ENCODE measurements around the gene CSAD.

- TF ChIP-seq, protein P1, sequence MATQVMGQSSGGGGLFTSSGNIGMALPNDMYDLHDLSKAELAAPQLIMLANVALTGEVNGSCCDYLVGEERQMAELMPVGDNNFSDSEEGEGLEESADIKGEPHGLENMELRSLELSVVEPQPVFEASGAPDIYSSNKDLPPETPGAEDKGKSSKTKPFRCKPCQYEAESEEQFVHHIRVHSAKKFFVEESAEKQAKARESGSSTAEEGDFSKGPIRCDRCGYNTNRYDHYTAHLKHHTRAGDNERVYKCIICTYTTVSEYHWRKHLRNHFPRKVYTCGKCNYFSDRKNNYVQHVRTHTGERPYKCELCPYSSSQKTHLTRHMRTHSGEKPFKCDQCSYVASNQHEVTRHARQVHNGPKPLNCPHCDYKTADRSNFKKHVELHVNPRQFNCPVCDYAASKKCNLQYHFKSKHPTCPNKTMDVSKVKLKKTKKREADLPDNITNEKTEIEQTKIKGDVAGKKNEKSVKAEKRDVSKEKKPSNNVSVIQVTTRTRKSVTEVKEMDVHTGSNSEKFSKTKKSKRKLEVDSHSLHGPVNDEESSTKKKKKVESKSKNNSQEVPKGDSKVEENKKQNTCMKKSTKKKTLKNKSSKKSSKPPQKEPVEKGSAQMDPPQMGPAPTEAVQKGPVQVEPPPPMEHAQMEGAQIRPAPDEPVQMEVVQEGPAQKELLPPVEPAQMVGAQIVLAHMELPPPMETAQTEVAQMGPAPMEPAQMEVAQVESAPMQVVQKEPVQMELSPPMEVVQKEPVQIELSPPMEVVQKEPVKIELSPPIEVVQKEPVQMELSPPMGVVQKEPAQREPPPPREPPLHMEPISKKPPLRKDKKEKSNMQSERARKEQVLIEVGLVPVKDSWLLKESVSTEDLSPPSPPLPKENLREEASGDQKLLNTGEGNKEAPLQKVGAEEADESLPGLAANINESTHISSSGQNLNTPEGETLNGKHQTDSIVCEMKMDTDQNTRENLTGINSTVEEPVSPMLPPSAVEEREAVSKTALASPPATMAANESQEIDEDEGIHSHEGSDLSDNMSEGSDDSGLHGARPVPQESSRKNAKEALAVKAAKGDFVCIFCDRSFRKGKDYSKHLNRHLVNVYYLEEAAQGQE (IDR thresholded peaks at IDR 0.05; ENCODE audit: insufficient read depth in 1 of 2, low read depth in 2 of 2, low read length in 2 of 2), result no peak
- TF ChIP-seq TAF1 (IDR thresholded peaks at IDR 0.05; ENCODE audit: borderline replicate concordance, insufficient read depth, low read length) (no peak), POLR2AphosphoS5 (IDR thresholded peaks at IDR 0.05; ENCODE audit: low read depth, low read length) (no peak)
Measured at GRCh38 chr12:53159195-53159839, 21.4 kb downstream of the CSAD start.

All from PFSK-1 (cell line).